ENCODE data around the gene C5.

DNA sequence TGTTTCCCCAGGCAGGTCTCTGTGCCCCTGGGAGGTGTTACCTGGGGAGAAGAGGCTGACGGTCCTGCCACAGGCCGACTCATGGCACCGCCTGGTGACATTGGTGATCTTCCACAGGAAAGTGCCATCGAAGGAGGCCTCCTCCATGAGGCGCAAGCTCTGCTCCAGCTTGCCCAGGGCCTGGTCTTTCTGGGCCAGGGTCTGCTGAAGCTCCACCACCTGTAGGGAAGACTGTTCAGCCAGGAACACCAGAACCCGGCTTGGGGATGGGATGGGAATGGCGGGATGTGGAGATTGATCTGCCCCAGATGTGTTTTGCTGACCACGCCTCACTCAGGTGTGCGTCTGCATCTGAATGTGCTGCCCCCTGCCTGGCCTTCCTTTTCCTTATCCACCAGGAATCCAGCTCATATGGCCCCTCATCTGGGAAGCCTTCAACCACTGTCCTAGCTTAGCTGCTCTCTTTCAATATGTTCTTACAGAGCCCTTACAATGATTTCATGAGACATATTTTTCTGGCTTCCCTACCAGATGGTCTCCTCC, 138.7 kb downstream of the C5 start:
- TF ChIP-seq, protein P1, sequence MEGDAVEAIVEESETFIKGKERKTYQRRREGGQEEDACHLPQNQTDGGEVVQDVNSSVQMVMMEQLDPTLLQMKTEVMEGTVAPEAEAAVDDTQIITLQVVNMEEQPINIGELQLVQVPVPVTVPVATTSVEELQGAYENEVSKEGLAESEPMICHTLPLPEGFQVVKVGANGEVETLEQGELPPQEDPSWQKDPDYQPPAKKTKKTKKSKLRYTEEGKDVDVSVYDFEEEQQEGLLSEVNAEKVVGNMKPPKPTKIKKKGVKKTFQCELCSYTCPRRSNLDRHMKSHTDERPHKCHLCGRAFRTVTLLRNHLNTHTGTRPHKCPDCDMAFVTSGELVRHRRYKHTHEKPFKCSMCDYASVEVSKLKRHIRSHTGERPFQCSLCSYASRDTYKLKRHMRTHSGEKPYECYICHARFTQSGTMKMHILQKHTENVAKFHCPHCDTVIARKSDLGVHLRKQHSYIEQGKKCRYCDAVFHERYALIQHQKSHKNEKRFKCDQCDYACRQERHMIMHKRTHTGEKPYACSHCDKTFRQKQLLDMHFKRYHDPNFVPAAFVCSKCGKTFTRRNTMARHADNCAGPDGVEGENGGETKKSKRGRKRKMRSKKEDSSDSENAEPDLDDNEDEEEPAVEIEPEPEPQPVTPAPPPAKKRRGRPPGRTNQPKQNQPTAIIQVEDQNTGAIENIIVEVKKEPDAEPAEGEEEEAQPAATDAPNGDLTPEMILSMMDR (IDR thresholded peaks at IDR 0.05; ENCODE audit: insufficient read depth, low read length), result no peak
- TF ChIP-seq GABPA (IDR thresholded peaks at IDR 0.05; ENCODE audit: low read depth) (no peak), POLR2AphosphoS5 (IDR thresholded peaks at IDR 0.05; ENCODE audit: low read depth) (no peak)
- TF ChIP-seq, protein P2, sequence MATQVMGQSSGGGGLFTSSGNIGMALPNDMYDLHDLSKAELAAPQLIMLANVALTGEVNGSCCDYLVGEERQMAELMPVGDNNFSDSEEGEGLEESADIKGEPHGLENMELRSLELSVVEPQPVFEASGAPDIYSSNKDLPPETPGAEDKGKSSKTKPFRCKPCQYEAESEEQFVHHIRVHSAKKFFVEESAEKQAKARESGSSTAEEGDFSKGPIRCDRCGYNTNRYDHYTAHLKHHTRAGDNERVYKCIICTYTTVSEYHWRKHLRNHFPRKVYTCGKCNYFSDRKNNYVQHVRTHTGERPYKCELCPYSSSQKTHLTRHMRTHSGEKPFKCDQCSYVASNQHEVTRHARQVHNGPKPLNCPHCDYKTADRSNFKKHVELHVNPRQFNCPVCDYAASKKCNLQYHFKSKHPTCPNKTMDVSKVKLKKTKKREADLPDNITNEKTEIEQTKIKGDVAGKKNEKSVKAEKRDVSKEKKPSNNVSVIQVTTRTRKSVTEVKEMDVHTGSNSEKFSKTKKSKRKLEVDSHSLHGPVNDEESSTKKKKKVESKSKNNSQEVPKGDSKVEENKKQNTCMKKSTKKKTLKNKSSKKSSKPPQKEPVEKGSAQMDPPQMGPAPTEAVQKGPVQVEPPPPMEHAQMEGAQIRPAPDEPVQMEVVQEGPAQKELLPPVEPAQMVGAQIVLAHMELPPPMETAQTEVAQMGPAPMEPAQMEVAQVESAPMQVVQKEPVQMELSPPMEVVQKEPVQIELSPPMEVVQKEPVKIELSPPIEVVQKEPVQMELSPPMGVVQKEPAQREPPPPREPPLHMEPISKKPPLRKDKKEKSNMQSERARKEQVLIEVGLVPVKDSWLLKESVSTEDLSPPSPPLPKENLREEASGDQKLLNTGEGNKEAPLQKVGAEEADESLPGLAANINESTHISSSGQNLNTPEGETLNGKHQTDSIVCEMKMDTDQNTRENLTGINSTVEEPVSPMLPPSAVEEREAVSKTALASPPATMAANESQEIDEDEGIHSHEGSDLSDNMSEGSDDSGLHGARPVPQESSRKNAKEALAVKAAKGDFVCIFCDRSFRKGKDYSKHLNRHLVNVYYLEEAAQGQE (IDR thresholded peaks at IDR 0.05; ENCODE audit: insufficient replicate concordance, low read depth), result no peak
